PC-3 (cell line): Measurements from ENCODE around the gene PRUNE2. TPM values are rescaled to one million over a fixed set of nuclear protein-coding genes. Genes with fewer than 3 reads are reported as not detected.

ENCODE experiments used
- ATAC-seq: fragments of 200-7000 bp; cut with Tn5 transposase; 2 replicates; pipeline ENCODE4 v1.9.1; 2020; ENCODE audit warnings: mild to moderate bottlenecking, moderate library complexity
- BruUV-seq: library from RNA; stranded (reverse); fragments of 400-500 nt; replicated peaks from 2 replicates; lab custom pipeline; 2021; lab: Mats Ljungman, UMichigan
- CTCF ChIA-PET: fragments of 300-600 bp; sonication (Branson Sonifier 250); formaldehyde crosslinking; loops from one replicate; lab custom pipeline; 2022; ENCODE audit warnings: antibody characterized with exemption; lab: Charles Lee
- POLR2A ChIA-PET: fragments of 300-600 bp; sonication (Branson Sonifier 250); formaldehyde crosslinking; loops from one replicate; lab custom pipeline; 2022; ENCODE audit warnings: antibody characterized with exemption; ENCODE audit not compliant: unreplicated experiment; lab: Charles Lee
- DNase-seq: peaks from one replicate; pipeline ENCODE4 v3.0.0-alpha.2; 2015
- H2AFZ ChIP-seq: fragments of 300-600 bp; sonication (generic); 2 replicates; pipeline ENCODE4 v1.6.0; 2016; ENCODE audit warnings: antibody characterized with exemption, low read length
- H3F3A ChIP-seq: fragments of 300-600 bp; sonication (generic); one replicate; pipeline ENCODE4 v1.6.0; 2017; ENCODE audit warnings: antibody characterized with exemption, low read length, control low read depth, mild to moderate bottlenecking; ENCODE audit not compliant: unreplicated experiment
- H3K27ac ChIP-seq: fragments of 300-600 bp; sonication (generic); 2 replicates; pipeline ENCODE4 v1.5.1; 2016; ENCODE audit warnings: mild to moderate bottlenecking, low read length
- H3K27me3 ChIP-seq: fragments of 300-600 bp; sonication (generic); 2 replicates; pipeline ENCODE4 v1.6.1; 2016; ENCODE audit warnings: low read length, mixed read lengths
- H3K36me3 ChIP-seq: fragments of 300-600 bp; sonication (generic); 2 replicates; pipeline ENCODE4 v1.6.1; 2016; ENCODE audit warnings: low read depth, mixed run types, low read length, mixed read lengths
- H3K4me1 ChIP-seq: fragments of 300-600 bp; sonication (generic); 2 replicates; pipeline ENCODE4 v1.5.1; 2016; ENCODE audit warnings: low read length; ENCODE audit not compliant: insufficient read depth
- H3K4me2 ChIP-seq: fragments of 300-600 bp; sonication (generic); 2 replicates; pipeline ENCODE4 v1.6.0; 2016; ENCODE audit warnings: low read length
- H3K4me3 ChIP-seq: fragments of 300-600 bp; sonication (generic); 2 replicates; pipeline ENCODE4 v1.5.1; 2016; ENCODE audit warnings: mild to moderate bottlenecking, low read length, mixed read lengths
- H3K79me2 ChIP-seq: fragments of 300-600 bp; sonication (generic); 2 replicates; pipeline ENCODE4 v1.6.1; 2017; ENCODE audit warnings: low read length, mixed read lengths
- H3K9ac ChIP-seq: fragments of 300-600 bp; sonication (generic); 2 replicates; pipeline ENCODE4 v1.6.0; 2016; ENCODE audit warnings: mild to moderate bottlenecking, low read length
- H3K9me2 ChIP-seq: fragments of 300-600 bp; sonication (generic); replicated peaks from 2 replicates; pipeline ENCODE4 v1.6.1; 2016; ENCODE audit warnings: mixed run types, low read length, mixed read lengths
- H3K9me3 ChIP-seq: fragments of 300-600 bp; sonication (generic); 2 replicates; pipeline ENCODE4 v1.6.1; 2016; ENCODE audit warnings: low read length, mixed read lengths
- H4K20me1 ChIP-seq: fragments of 300-600 bp; sonication (generic); 2 replicates; pipeline ENCODE4 v1.6.1; 2016; ENCODE audit warnings: low read length, mixed read lengths
- CTCF ChIP-seq: fragments of 300-600 bp; sonication (generic); conservative IDR thresholded peaks from 2 replicates; pipeline ENCODE4 v1.5.1; 2017; ENCODE audit warnings: antibody characterized with exemption, low read depth, mild to moderate bottlenecking, low read length
- EZH2 ChIP-seq: fragments of 300-600 bp; sonication (generic); IDR thresholded peaks from one replicate; pipeline ENCODE4 v1.6.1; 2017; ENCODE audit warnings: antibody characterized with exemption, mild to moderate bottlenecking, low read length; ENCODE audit not compliant: unreplicated experiment
- EZH2phosphoT487 ChIP-seq: fragments of 300-600 bp; sonication (generic); IDR thresholded peaks from 2 replicates; pipeline ENCODE4 v1.6.1; 2018; ENCODE audit warnings: mild to moderate bottlenecking, antibody characterized with exemption, low read length, borderline replicate concordance
- intact Hi-C: fragments of 100-400 bp; cut with micrococcal nuclease; formaldehyde crosslinking; loops from 2 replicates; pipeline ENCODE4 v1.9.0; 2023
- total RNA-seq: library from RNA; depleted of rRNA; stranded (reverse); fragments of >200 nt; gene quantifications from 2 replicates; pipeline ENCODE4 v1.2.3, GENCODE V29; 2014

PRUNE2 gene
- total RNA-seq, 1 experiment from 2014 or later: not detected

- Histone ChIP-seq H3K9me3 (no peaks in the 10 kb centered on the region), H3K4me3 (no peak overlapping the region), H3K4me1 (no peaks in the 10 kb centered on the region), H3K9me2 (no peaks in the 10 kb centered on the region), H3K27me3 (peaks cover 14% of the 10 kb centered on the region), H2AFZ (no peak overlapping the region), H3K4me2 (no peak overlapping the region), H3K79me2 (no peaks in the 10 kb centered on the region), H3K27ac (no peak overlapping the region), H4K20me1 (no peaks in the 10 kb centered on the region), H3K9ac (no peak overlapping the region), H3K36me3 (no peaks in the 10 kb centered on the region), H3F3A (no peaks in the 10 kb centered on the region)
- no peak for TF ChIP-seq EZH2phosphoT487
- TF ChIP-seq EZH2: no peak
- no peak for TF ChIP-seq CTCF
- intact Hi-C loops: no loop called here
- no peak for ATAC-seq
- BruUV-seq: no TSS peak
- CTCF ChIA-PET: no interaction called here
- POLR2A ChIA-PET: no interaction called here
- no peak for DNase-seq
These were observed 204.4 kb downstream of the PRUNE2 start for GRCh38 chr9:76701441-76702039.

- CTCF ChIA-PET: no interaction called here
- no TSS peak for BruUV-seq
- intact Hi-C loops: no loop called here
These were observed 205.0 kb downstream of the PRUNE2 start for GRCh38 chr9:76700916-76701315.

More at GRCh38 chr9:76700916-76701315, 205.0 kb downstream of the PRUNE2 start:
- Histone ChIP-seq H3K9ac (no peak overlapping the region), H3K9me2 (no peaks in the 10 kb centered on the region), H3K4me3 (no peak overlapping the region), H3K9me3 (no peaks in the 10 kb centered on the region), H3K79me2 (no peaks in the 10 kb centered on the region), H2AFZ (no peak overlapping the region), H3F3A (no peaks in the 10 kb centered on the region), H3K4me1 (no peaks in the 10 kb centered on the region), H3K4me2 (no peak overlapping the region), H4K20me1 (no peaks in the 10 kb centered on the region), H3K36me3 (no peaks in the 10 kb centered on the region), H3K27me3 (peaks cover 10% of the 10 kb centered on the region), H3K27ac (no peak overlapping the region)
- POLR2A ChIA-PET: no interaction called here
- DNase-seq: no peak
- TF ChIP-seq EZH2phosphoT487 (no peak), EZH2 (no peak), CTCF (no peak)
- ATAC-seq: no peak
